ENCODE results near the gene ADH1C. TPM values are rescaled to one million over a fixed set of nuclear protein-coding genes. Genes with fewer than 3 reads are reported as not detected.

Gene ADH1C
- total RNA-seq (2021) = not detected in 2 replicates
- long read RNA-seq = 0 reads

DNA sequence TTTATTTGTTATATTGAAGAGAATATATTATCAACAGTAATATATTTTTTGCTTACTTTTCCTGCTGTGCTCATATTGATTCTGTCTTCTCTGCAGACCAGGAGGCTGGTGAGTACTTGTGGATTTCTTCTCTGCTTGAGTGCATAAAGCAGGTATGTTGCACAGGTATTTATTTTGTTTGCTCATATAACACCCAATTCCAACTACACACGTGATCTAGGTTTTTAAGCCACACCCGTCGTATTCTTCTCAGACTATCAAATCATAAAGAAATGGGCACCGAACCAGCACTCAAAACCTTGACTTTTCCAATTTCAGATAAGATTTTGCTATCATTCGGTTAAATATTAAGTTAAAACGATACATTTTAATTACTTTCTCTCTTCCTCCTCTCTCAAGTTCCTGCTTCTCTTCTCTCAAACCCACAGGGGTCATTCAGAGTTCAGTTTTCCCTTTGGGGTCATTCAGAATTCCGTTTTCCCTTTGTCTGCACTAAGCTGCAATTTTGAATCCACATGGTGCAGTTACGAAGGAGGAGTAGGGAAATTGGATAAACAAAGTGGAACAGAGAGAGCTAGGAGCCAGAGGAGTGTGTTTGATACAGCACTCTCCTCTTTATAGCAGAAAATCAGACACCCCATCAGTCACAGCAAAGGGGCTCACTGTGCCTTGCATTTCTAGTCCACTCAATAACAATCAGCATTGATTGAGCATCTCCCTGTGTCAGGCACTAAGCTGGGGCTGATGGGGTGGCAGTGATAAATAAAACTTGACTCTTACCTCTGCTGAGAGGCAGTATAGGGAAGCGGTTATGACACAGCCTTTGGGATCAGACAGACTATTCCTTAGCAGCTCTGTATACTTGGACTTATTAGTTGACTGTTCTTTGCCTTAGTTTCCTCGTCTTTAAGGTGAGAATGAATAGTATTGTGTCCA lies at the start of gene ADH1C:
Gene ADH1C (minus strand): TSS at position 145 of the 936 bp plus-strand sequence. CDS start 71 bp downstream, at position 74.
- no peak within 1 kb of the TSS for H3K4me3 Mint-ChIP-seq

More for the DNA sequence above, at the start of gene ADH1C:
- H3K23me2 ChIP-seq (ENCODE audit: insufficient read length, low read depth, low read length, poor library complexity, severe bottlenecking) = no peaks in the 10 kb centered on the region
- Mint-ChIP-seq H3K9me3 (peaks cover 25 to 30% of the 10 kb centered on the region in 2 experiments), H3K36me3 (ENCODE audit: insufficient read depth in 1 of 3, low read depth in 3 of 3) (peaks cover 0 to 10% (median 8%) of the 10 kb centered on the region in 3 experiments; a peak in 6 of 7 replicates), H3K27me3 (ENCODE audit: low read depth) (no peaks in the 10 kb centered on the region), H3K4me1 (no peaks in the 10 kb centered on the region), H3K27ac (no peak within 1 kb of the TSS)
- no peak within 1 kb of the TSS for H3K56ac ChIP-seq (ENCODE audit: insufficient read length, low read depth, low read length)
- no peak within 1 kb of the TSS for H3K4ac ChIP-seq (ENCODE audit: low read depth, low read length)
- H2BK12ac ChIP-seq (ENCODE audit: insufficient read length, low read depth, low read length) = no peak within 1 kb of the TSS
- TF ChIP-seq, protein P1, sequence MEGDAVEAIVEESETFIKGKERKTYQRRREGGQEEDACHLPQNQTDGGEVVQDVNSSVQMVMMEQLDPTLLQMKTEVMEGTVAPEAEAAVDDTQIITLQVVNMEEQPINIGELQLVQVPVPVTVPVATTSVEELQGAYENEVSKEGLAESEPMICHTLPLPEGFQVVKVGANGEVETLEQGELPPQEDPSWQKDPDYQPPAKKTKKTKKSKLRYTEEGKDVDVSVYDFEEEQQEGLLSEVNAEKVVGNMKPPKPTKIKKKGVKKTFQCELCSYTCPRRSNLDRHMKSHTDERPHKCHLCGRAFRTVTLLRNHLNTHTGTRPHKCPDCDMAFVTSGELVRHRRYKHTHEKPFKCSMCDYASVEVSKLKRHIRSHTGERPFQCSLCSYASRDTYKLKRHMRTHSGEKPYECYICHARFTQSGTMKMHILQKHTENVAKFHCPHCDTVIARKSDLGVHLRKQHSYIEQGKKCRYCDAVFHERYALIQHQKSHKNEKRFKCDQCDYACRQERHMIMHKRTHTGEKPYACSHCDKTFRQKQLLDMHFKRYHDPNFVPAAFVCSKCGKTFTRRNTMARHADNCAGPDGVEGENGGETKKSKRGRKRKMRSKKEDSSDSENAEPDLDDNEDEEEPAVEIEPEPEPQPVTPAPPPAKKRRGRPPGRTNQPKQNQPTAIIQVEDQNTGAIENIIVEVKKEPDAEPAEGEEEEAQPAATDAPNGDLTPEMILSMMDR (conservative IDR thresholded peaks at IDR 0.05) = no peak
- H4K20me1 ChIP-seq (ENCODE audit: control insufficient read depth, insufficient read depth, insufficient read length) = no peaks in the 10 kb centered on the region
- no peak within 1 kb of the TSS for H2BK20ac ChIP-seq (ENCODE audit: low read depth, low read length, poor library complexity, severe bottlenecking)
- H2AFZ ChIP-seq (ENCODE audit: low read length) = no peak within 1 kb of the TSS
- no peak within 1 kb of the TSS for H3K9ac ChIP-seq (ENCODE audit: extremely low read depth, insufficient read length, low read length)
- no peaks in the 10 kb centered on the region for H3K79me2 ChIP-seq (ENCODE audit: insufficient read depth, low read length)
- no peaks in the 10 kb centered on the region for H3K27me3 ChIP-seq (ENCODE audit: insufficient read depth, low read length)
- no peak within 1 kb of the TSS for H3K18ac ChIP-seq (ENCODE audit: insufficient read length, low read depth, low read length)
- no peaks in the 10 kb centered on the region for H3K79me1 ChIP-seq (ENCODE audit: insufficient read depth, low read depth, low read length, poor library complexity, severe bottlenecking)
- H2BK120ac ChIP-seq (ENCODE audit: low read depth, low read length, poor library complexity, severe bottlenecking) = no peak within 1 kb of the TSS
- no peak within 1 kb of the TSS for H3K4me2 ChIP-seq (ENCODE audit: insufficient read depth, insufficient read length, low read length)
- no peak within 1 kb of the TSS for H2BK15ac ChIP-seq (ENCODE audit: low read depth, low read length)
- no peak within 1 kb of the TSS for H3K27ac ChIP-seq (ENCODE audit: insufficient read length, low read depth, low read length)
- H3K4me1 ChIP-seq (ENCODE audit: insufficient read depth, low read length) = no peaks in the 10 kb centered on the region
- H3K9me3 ChIP-seq (ENCODE audit: control insufficient read depth, low read depth, low read length) = no peaks in the 10 kb centered on the region
- H2BK5ac ChIP-seq (ENCODE audit: insufficient read length, low read length) = no peak within 1 kb of the TSS
- H3K14ac ChIP-seq (ENCODE audit: insufficient read depth, low read length) = no peak within 1 kb of the TSS; the same call in 1 of the 2 replicates
- WGBS (ENCODE audit: extremely low coverage, insufficient read length, low lambda C conversion rate) = 100% methylated on average over 2 of the region's 10 CpGs
- H3T11ph ChIP-seq (ENCODE audit: low read length) = no peak within 1 kb of the TSS
- no peak within 1 kb of the TSS for H4K8ac ChIP-seq (replicated peaks; ENCODE audit: insufficient read length, low read depth, low read length)
- no peak within 1 kb of the TSS for H4K91ac ChIP-seq (ENCODE audit: insufficient read length, low read depth, low read length)
- H2AK5ac ChIP-seq (ENCODE audit: insufficient read length, low read length) = no peak within 1 kb of the TSS
- H4K5ac ChIP-seq (ENCODE audit: insufficient read length, low read depth, low read length) = no peak within 1 kb of the TSS
- no peak within 1 kb of the TSS for H3K23ac ChIP-seq (ENCODE audit: insufficient read length, low read depth, low read length)
- no peak for DNase-seq
